Progenitor cell of endocrine pancreas (in vitro differentiated cells): ENCODE measurements around the gene POMT2. TPM values are rescaled to one million over a fixed set of nuclear protein-coding genes. Genes with fewer than 3 reads are reported as not detected.

Source experiments
- DNase-seq: peaks from one replicate; pipeline ENCODE4 v3.0.0; 2021; ENCODE audit warnings: low spot score; ENCODE audit not compliant: unreplicated experiment
- H3K27ac Mint-ChIP-seq: 2 replicates; pipeline ENCODE4 v1.8.0; 2021; ENCODE audit warnings: mild to moderate bottlenecking, moderate library complexity, mixed read lengths
- H3K27me3 Mint-ChIP-seq: 2 replicates; pipeline ENCODE4 v1.8.0; 2021; ENCODE audit warnings: mixed read lengths
- H3K36me3 Mint-ChIP-seq: 2 replicates; pipeline ENCODE4 v1.8.0; 2022; ENCODE audit warnings: mixed read lengths; ENCODE audit not compliant: insufficient read depth
- H3K4me1 Mint-ChIP-seq: 2 replicates; pipeline ENCODE4 v1.8.0; 2021; ENCODE audit warnings: low read depth, mixed read lengths
- H3K4me3 Mint-ChIP-seq: 2 replicates; pipeline ENCODE4 v1.8.0; 2021; ENCODE audit warnings: low read depth, mild to moderate bottlenecking, moderate library complexity, mixed read lengths
- H3K9me3 Mint-ChIP-seq: 2 replicates; pipeline ENCODE4 v1.8.0; 2021; ENCODE audit warnings: low read depth, mixed read lengths
- CTCF ChIP-seq: fragments of 200-600 bp; sonication (generic); IDR thresholded peaks from one replicate; pipeline ENCODE4 v1.5.0; 2021; ENCODE audit warnings: antibody characterized with exemption, mild to moderate bottlenecking; ENCODE audit not compliant: unreplicated experiment
- total RNA-seq: library from RNA; stranded (reverse); gene quantifications from 2 replicates; pipeline ENCODE4 v1.2.1, GENCODE V29; 2021

The POMT2 gene
- total RNA-seq, 1 donor from 2014 or later = 65.5 TPM

- no peak for DNase-seq
- Mint-ChIP-seq H3K4me3 (no peak overlapping the region), H3K27me3 (no peaks in the 10 kb centered on the region), H3K36me3 (peaks cover 6% of the 10 kb centered on the region), H3K4me1 (peaks cover 4% of the 10 kb centered on the region), H3K9me3 (no peaks in the 10 kb centered on the region), H3K27ac (no peak overlapping the region)
- TF ChIP-seq CTCF = no peak
Observed at GRCh38 chr14:77355811-77356210, 35.1 kb upstream of the POMT2 start.

GRCh38 chr14:77353469-77354141 lies 32.9 kb upstream of the POMT2 start:
- Mint-ChIP-seq H3K4me3 (no peak overlapping the region), H3K9me3 (no peaks in the 10 kb centered on the region), H3K27me3 (no peaks in the 10 kb centered on the region), H3K4me1 (peaks cover 4% of the 10 kb centered on the region), H3K27ac (peak overlapping the region; percentile 39), H3K36me3 (peaks cover 9% of the 10 kb centered on the region)
- no peak for DNase-seq
- no peak for TF ChIP-seq CTCF

- H3K9me3 Mint-ChIP-seq = no peaks in the 10 kb centered on the region
- no peak for DNase-seq
- H3K27me3 Mint-ChIP-seq = no peaks in the 10 kb centered on the region
- TF ChIP-seq CTCF = no peak
- peaks cover 26% of the 10 kb centered on the region for H3K4me1 Mint-ChIP-seq
- no peak overlapping the region for H3K27ac Mint-ChIP-seq
- H3K36me3 Mint-ChIP-seq = peaks cover 27% of the 10 kb centered on the region
- no peak overlapping the region for H3K4me3 Mint-ChIP-seq
Observed at GRCh38 chr14:77347751-77348150, 27.1 kb upstream of the POMT2 start.

GRCh38 chr14:77346495-77346894 lies 25.8 kb upstream of the POMT2 start:
- peaks cover 28% of the 10 kb centered on the region for H3K4me1 Mint-ChIP-seq
- H3K27me3 Mint-ChIP-seq = no peaks in the 10 kb centered on the region
- no peak overlapping the region for H3K27ac Mint-ChIP-seq
- H3K4me3 Mint-ChIP-seq = no peak overlapping the region
- H3K9me3 Mint-ChIP-seq = no peaks in the 10 kb centered on the region
- no peak for TF ChIP-seq CTCF
- DNase-seq = no peak
- H3K36me3 Mint-ChIP-seq = peaks cover 38% of the 10 kb centered on the region

- no peak overlapping the region for H3K27ac Mint-ChIP-seq
- peaks cover 40% of the 10 kb centered on the region for H3K36me3 Mint-ChIP-seq
- no peak for TF ChIP-seq CTCF
- no peaks in the 10 kb centered on the region for H3K9me3 Mint-ChIP-seq
- DNase-seq = no peak
- peaks cover 30% of the 10 kb centered on the region for H3K4me1 Mint-ChIP-seq
- H3K27me3 Mint-ChIP-seq = no peaks in the 10 kb centered on the region
- H3K4me3 Mint-ChIP-seq = no peak overlapping the region
Observed at GRCh38 chr14:77344377-77344996, 23.8 kb upstream of the POMT2 start.
